NCI-H2029 treated with DMSO at 0.1 percent for 48 hours (cell line): ENCODE data around the gene PHF21A.

Experiments
- DNase-seq: peaks from one replicate; lab custom pipeline; 2025; lab: John Stamatoyannopoulos, UW

Gene PHF21A

GRCh38 chr11:46075928-46076327 is 45.3 kb downstream of the PHF21A start:
- no peak for DNase-seq

DNA sequence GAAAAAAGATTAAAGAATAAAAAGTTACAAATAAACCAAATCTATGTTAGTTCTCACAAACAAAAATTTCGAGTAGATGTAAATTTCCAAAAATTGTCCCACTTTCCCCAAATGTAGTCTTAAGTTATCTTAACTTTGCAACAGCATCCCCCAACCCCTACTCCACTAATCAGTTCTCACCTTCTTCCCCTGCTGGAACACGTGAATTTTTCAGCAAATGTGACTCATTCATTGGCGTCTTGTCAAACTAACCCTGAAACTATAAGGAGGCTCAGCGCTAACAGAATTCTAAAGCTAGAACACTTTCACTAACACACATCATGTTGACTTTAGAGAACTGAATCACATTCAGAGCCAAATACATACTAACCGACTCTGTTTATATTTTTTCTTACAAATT is 46.1 kb downstream of the PHF21A start:
- DNase-seq, result no peak

DNA sequence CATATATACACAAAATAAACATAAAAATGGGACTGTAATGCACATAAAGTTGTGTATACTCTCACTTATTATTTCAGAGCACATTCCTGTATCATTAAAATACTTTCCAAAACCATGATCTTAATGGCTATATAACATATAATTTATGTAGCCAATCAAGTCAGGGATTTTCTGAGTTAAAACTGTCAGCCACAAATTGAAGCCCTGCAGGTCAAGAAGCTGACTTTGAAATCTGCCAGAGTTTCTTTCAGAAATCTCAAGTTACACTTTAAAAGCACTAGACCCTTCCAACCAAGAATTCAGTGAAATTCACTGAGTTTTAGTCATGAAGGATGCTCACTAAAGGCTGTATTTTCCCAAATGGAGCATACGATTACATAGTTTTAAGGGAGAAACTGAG is 47.6 kb downstream of the PHF21A start:
- DNase-seq, result no peak

DNA sequence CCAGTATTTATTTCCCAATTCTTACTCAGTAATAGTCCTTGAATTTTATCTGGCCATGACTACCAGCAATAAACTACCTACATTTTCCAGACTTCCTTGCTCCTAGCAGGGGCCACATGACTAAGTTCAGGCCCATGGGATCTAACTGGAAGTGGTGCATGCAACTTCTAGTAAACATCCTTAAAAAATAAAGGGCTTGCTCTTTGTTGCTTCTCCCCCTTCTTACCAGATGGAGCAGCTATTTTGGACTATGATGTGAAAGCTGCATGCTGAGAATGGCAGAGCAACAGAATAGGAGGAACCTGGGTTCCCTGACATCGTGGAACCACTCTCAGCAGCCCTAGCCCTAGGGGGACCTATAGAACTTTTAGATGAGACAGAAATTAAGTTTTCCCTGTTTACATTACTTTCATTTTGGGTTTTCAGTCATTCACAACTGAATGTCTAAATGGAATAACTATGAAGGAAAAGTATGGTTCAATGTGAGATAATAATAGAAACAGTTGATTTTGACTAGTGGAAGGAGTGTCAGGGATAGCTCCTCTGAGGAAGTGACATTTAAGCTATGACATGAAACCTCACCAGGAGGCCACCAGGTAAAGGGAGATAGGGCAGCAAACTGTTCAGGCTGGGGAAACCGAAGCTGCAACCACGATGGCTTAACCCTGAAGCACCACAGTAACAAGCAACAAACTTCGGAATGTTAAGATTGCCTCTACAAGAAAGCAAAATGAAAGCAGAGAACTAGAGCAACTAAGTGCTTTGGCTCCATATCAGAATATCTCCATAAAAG is 48.9 kb downstream of the PHF21A start:
- DNase-seq, result no peak

GRCh38 chr11:46071091-46071490 is 50.2 kb downstream of the PHF21A start:
- no peak for DNase-seq

DNA sequence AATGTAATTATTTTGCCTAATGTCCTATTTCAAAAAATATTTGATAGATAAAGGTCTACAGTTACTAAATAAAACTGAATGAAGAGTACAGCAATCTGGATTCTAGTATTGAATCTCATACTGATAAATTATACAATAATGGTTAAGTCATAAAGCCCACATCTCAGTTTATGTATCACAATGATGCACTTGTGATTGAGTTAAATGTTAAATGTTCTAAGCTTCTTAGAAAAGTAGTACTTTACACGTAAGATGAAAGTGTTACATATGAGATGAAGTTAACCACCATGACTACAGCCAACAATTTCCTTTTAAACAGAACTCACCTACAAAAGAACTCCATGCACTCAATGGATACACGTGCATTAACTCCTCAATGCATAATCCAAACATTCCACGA is 51.7 kb downstream of the PHF21A start:
- DNase-seq, result no peak

GRCh38 chr11:46066335-46066734 is 54.9 kb downstream of the PHF21A start:
- DNase-seq, result no peak

- DNase-seq, result no peak
These were observed 55.6 kb downstream of the PHF21A start for GRCh38 chr11:46065681-46066080.

GRCh38 chr11:46064221-46064620 is 57.0 kb downstream of the PHF21A start:
- no peak for DNase-seq

DNA sequence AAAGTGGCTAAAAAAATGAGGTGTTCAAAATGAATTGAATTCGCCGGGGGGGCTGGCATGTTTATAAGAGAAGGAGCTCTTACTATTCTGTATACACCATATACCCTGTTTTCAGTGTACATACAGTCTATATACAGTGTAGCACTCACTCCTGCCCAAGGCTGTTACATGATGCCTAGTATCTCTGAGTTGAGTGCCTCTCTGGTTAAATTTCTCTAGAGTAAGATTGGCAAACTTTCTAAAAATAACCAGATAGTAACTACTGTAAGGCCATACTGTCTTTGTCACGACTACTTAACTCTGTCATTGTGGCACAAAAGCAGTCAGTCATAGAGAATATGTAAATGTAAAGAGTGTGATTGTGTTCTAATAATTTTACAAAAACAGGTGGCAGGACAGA is 58.1 kb downstream of the PHF21A start:
- no peak for DNase-seq

DNA sequence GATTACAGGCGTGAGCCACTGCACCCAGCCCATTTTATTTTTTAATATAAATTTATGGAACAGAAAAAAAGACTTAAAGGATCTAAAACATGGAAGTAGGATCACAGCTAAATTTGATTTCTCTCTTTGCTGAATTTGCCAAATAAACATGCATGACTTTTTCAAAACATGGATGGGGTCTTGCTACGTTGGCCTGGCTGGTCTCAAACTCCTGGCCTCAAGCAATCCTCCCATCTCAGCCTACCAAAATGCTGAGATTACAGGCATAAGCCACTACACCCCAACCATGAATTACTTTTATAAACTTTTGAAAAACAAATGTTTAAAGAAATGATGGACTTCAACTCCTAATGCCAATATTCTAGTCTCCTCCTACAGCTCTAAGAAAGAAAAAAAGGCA is 61.2 kb downstream of the PHF21A start:
- DNase-seq, result no peak

DNA sequence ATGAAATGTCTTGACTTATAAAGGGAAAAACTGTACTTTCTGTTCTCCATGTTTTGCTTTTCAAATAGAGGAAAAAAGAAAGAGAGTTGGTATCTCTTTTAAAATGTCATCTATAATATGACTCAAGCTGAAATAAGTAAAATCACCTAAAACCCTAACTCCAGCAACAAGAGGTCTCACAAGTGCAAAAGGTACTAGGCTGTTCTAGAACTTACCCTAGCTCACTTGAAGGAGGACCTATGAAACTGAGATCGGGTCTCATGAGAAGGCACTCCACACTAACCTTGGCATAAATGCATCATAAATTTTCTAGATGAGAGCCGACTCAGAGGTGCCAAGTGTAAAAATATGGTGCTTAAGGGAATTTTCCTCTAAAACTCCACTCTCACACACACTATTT is 63.8 kb downstream of the PHF21A start:
- DNase-seq, result no peak

DNA sequence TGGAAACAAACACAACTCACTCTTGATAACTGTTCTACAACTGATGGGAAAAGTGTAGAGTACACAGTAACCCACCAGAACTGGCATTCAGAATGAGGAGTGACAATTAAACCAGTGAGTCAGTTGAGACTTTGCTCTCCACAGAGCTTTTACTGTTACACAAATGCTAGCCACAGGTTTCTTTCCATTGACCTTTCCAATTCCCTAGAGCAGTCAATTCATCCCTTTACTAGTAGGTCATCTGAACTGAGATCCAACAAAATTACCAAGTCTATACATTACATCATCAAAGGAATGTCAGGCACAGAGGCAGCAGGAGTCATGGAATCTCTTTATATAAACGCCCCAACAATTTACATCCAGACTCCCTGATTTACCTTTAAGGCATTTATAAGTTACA is 65.9 kb downstream of the PHF21A start:
- no peak for DNase-seq

- DNase-seq, result no peak
These were observed 70.2 kb downstream of the PHF21A start for GRCh38 chr11:46051102-46051501.

DNA sequence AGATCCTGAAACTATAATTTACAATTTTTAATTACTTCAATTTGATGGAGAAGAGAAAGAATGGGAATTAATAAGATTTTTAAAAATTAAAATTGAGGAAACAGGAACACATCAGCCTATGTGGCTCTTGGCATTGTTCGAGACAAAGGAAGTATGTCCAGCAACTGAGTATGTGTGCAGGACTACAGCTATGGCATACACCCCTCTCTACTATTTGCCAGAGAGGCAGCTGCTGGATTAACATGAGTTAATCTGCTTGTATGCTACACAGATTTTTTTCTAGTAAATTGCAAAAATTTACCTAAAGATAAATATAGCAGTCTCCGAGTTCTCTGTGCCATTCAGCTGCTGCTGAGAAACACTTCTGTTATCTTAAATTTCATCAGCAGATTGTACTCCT is 70.6 kb downstream of the PHF21A start:
- no peak for DNase-seq

GRCh38 chr11:46050003-46050461 is 71.2 kb downstream of the PHF21A start:
- no peak for DNase-seq

- no peak for DNase-seq
These were observed 71.8 kb downstream of the PHF21A start for GRCh38 chr11:46049325-46049897.

DNA sequence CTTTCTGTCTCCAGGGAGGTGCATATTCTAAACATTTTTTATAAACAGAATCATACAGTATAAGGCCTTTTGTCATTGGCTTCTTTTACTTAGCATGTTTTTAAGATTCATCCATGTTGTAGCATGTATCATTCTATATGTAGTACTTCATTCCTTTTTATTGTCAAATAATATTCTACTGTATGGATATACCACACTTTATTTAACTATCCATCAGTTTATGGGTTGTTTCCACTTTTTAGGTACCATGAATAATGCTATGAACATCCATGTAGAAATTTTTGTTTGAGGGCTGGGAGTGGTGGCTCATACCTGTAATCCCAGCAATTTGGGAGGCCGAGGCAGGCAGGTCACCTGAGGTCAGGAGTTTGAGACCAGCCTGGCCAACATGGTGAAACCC is 73.1 kb downstream of the PHF21A start:
- DNase-seq, result no peak

DNA sequence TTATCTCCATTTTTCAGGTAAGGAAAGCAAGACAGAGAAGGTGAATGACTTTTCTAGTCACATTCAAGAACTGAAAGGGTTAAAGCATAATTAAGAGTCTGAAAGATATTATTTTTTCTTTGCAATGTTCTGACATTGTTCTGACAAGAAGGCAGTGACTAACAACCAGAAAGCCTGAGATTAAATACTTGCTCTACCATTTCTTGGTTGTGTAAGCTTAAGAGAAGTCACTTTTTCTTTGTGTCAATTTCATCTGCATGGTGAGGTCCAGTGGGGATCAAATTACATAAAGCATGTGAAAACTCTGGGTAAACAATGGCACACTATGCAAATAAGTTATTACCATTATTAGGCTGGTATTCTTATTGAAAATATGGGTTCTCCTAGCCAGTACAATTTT is 73.7 kb downstream of the PHF21A start:
- DNase-seq, result no peak

GRCh38 chr11:46045811-46046210 is 75.4 kb downstream of the PHF21A start:
- no peak for DNase-seq

GRCh38 chr11:46044601-46045000 is 76.7 kb downstream of the PHF21A start:
- DNase-seq, result no peak

DNA sequence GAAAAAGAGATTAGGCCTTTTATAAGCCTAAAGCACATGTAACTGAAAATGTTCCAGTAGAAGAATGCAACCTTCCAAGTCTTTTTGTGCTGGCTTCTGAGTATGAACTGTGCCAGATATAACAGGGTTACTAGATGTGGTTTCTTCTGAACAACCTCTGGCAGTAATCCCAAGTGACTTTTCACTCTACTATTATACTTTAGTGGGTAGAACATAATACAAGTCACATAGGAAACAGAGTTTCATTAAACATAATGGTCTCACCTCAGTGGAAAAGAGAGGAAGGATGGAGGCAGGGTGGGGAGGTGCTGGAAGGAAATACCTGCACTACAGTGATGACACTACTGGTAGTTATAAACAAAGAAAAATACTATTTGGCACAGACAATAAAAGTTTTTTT is 81.3 kb downstream of the PHF21A start:
- DNase-seq, result no peak

DNA sequence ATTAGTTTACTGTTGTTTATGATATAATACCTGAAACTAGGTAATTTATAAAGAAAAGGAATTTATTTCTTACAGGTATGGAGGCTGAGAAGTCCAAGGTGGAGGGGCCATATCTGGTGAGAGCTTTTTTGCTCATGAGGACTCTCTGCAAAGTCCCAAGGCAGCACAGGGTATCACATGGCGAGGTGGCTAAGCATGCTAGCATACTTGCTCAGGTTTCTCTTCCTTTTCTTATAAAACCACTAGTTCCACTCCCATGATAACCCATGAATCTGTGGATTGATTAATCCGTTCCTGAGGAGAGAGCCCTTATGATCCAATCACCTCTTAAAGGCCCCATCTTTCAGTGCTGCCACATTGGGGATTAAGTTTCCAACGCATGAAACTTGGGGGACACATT is 82.7 kb downstream of the PHF21A start:
- no peak for DNase-seq

DNA sequence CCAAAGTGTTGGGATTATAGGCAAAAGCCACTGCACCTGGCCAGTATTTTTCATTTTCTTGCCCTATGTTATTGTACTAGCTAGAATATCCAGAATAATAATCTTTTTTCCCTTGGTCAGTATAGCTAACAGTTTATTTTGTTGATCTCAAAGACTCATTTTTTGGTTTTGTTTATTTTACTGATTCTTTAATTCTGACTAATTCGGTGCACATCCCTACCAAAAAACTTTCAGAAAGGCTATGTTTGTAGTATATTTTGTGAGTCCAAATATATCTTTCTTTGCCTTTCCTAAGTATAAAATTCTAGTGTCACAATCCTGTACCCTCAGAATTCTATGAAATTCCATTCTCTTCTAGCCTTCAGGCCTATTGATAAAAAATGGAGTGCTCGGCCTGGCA is 84.3 kb downstream of the PHF21A start:
- no peak for DNase-seq
